HepG2 (cell line): ENCODE results near the gene FAM13B.

ENCODE experiments used
- CHD2 ChIP-seq: IDR thresholded peaks from 2 replicates; pipeline ENCODE4 v1.6.1; 2011; ENCODE audit warnings: low read depth, low read length, improper control_type of control experiment
- FOSL1 ChIP-seq: sonication (generic); formaldehyde crosslinking; IDR thresholded peaks from 2 replicates; pipeline ENCODE4 v1.9.0; 2021; ENCODE audit warnings: missing genetic modification reagents, borderline replicate concordance
- ZNF20 ChIP-seq: sonication (generic); formaldehyde crosslinking; IDR thresholded peaks from 2 replicates; pipeline ENCODE4 v1.4.0; 2020; ENCODE audit warnings: mild to moderate bottlenecking, moderate library complexity, missing genetic modification reagents
- ZNF24 ChIP-seq: fragments of 450-650 bp; IDR thresholded peaks from 2 replicates; pipeline ENCODE4 v1.6.1; 2017; ENCODE audit warnings: antibody characterized with exemption, mild to moderate bottlenecking
- TF ChIP-seq, protein P1 (sequence below): sonication (generic); formaldehyde crosslinking; IDR thresholded peaks from 2 replicates; pipeline ENCODE4 v1.5.0; 2020; ENCODE audit warnings: mild to moderate bottlenecking, missing genetic modification reagents
- TF ChIP-seq, protein P2 (sequence below): sonication (generic); formaldehyde crosslinking; IDR thresholded peaks from 2 replicates; pipeline ENCODE4 v1.5.0; 2020; ENCODE audit warnings: missing genetic modification reagents
- TF ChIP-seq, protein P3 (sequence below), 2 experiments: sonication (generic) in 1 of 2; formaldehyde crosslinking in 1 of 2; IDR thresholded peaks; 2 replicates each; pipeline versions ENCODE4 v1.5.1 to v1.6.1; 2011 to 2020; ENCODE audit warnings: borderline replicate concordance in 1 of 2, low read depth in 1 of 2, low read length in 1 of 2, mild to moderate bottlenecking in 1 of 2, missing genetic modification reagents in 1 of 2, moderate library complexity in 1 of 2

DNA sequence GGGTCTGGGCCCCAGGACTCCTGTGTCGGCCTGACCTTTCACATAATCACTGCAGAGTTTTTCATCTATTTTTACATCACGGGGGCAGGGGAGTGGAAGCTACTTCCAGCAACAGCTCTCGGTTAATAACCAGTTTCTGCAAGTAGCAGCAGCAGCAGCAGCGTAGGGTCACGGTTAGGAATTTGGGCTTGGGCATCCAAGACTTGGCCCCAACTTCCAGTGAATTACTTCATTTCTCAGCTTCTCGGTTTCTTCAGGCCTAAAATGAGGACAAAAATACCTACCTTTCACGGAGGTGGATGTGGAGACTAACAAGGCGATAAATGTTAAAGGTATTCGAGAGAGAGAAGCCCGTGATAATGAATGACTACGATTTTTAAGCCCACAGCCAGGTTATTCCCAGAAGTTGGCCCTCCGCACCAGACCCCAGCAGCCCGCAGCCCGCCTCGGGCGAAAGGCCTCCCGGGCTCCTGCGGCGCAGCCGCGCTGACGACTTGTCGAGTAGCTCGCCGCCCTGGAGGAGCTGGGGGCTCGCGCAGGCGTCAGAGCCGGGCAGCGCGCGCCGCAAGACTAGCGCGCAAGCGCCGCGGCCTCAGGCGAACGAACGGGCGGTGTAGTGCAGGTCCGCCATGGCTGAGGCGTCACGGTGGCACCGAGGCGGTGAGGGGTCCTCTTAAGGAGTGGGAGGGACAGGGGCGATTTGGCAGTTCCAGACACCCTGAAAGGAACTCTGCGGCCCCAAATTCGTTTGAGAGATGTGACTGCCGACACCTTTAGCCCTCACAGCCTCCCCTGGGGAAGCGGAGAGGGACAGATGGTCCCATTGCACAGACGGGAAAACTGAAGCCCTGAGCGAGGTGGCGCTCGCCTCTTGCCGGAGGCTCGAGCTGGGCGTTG lies 143.8 kb downstream of the FAM13B start, which contains the start of gene PKD2L2:
- TF ChIP-seq FOSL1 = no peak
- TF ChIP-seq CHD2 = no peak
- TF ChIP-seq ZNF24 = no peak
- TF ChIP-seq, protein P1, sequence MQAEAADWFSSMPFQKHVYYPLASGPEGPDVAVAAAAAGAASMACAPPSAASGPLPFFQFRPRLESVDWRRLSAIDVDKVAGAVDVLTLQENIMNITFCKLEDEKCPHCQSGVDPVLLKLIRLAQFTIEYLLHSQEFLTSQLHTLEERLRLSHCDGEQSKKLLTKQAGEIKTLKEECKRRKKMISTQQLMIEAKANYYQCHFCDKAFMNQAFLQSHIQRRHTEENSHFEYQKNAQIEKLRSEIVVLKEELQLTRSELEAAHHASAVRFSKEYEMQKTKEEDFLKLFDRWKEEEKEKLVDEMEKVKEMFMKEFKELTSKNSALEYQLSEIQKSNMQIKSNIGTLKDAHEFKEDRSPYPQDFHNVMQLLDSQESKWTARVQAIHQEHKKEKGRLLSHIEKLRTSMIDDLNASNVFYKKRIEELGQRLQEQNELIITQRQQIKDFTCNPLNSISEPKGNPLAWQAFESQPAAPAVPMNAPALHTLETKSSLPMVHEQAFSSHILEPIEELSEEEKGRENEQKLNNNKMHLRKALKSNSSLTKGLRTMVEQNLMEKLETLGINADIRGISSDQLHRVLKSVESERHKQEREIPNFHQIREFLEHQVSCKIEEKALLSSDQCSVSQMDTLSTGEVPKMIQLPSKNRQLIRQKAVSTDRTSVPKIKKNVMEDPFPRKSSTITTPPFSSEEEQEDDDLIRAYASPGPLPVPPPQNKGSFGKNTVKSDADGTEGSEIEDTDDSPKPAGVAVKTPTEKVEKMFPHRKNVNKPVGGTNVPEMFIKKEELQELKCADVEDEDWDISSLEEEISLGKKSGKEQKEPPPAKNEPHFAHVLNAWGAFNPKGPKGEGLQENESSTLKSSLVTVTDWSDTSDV (CRISPR knock-in tag) = no peak
- TF ChIP-seq, protein P2, sequence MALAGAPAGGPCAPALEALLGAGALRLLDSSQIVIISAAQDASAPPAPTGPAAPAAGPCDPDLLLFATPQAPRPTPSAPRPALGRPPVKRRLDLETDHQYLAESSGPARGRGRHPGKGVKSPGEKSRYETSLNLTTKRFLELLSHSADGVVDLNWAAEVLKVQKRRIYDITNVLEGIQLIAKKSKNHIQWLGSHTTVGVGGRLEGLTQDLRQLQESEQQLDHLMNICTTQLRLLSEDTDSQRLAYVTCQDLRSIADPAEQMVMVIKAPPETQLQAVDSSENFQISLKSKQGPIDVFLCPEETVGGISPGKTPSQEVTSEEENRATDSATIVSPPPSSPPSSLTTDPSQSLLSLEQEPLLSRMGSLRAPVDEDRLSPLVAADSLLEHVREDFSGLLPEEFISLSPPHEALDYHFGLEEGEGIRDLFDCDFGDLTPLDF = no peak
- TF ChIP-seq ZNF20 (CRISPR knock-in tag) = no peak
- TF ChIP-seq, protein P3, sequence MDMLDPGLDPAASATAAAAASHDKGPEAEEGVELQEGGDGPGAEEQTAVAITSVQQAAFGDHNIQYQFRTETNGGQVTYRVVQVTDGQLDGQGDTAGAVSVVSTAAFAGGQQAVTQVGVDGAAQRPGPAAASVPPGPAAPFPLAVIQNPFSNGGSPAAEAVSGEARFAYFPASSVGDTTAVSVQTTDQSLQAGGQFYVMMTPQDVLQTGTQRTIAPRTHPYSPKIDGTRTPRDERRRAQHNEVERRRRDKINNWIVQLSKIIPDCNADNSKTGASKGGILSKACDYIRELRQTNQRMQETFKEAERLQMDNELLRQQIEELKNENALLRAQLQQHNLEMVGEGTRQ (IDR thresholded peaks at IDR 0.05; ENCODE audit: low read depth, low read length) = no peak
- TF ChIP-seq, protein P3 (CRISPR knock-in tag; IDR thresholded peaks at IDR 0.05; ENCODE audit: borderline replicate concordance) = no peak
